Activated CD4-positive, alpha-beta T cell treated with anti-CD3 and anti-CD28 coated beads, Interleukin-2, amount 10 ng/mL, durations not matched to agents 7 days and 5 days (primary cell): ENCODE results near the gene ARHGAP6. TPM values are rescaled to one million over a fixed set of nuclear protein-coding genes. Genes with fewer than 3 reads are reported as not detected.

Experiments
- CTCF ChIA-PET: fragments of 350-600 bp; sonication (Branson Sonifier 250); formaldehyde crosslinking; loops from one replicate; lab custom pipeline; 2021; ENCODE audit warnings: antibody characterized with exemption; lab: Charles Lee
- POLR2A ChIA-PET: fragments of 350-600 bp; sonication (Branson Sonifier 250); formaldehyde crosslinking; loops from one replicate; lab custom pipeline; 2021; ENCODE audit warnings: antibody characterized with exemption; lab: Charles Lee
- DNase-seq: peaks from one replicate; pipeline ENCODE4 v3.0.0-alpha.2; 2020
- H3K27ac Mint-ChIP-seq: one replicate; pipeline ENCODE4 v1.8.0; 2021; ENCODE audit warnings: mild to moderate bottlenecking, moderate library complexity, mixed read lengths
- H3K27me3 Mint-ChIP-seq: one replicate; pipeline ENCODE4 v1.8.0; 2021; ENCODE audit warnings: mixed read lengths
- H3K36me3 Mint-ChIP-seq: one replicate; pipeline ENCODE4 v1.8.0; 2021; ENCODE audit warnings: low read depth, mixed read lengths
- H3K4me1 Mint-ChIP-seq: one replicate; pipeline ENCODE4 v1.8.0; 2021; ENCODE audit warnings: mixed read lengths
- H3K4me3 Mint-ChIP-seq: one replicate; pipeline ENCODE4 v1.8.0; 2021; ENCODE audit warnings: mild to moderate bottlenecking, moderate library complexity, mixed read lengths
- H3K9me3 Mint-ChIP-seq: one replicate; pipeline ENCODE4 v1.8.0; 2021; ENCODE audit warnings: mixed read lengths
- total RNA-seq, 2 experiments: library from RNA; stranded (reverse); gene quantifications; one replicate each; pipeline ENCODE4 v1.2.3, GENCODE V29; 2021

The ARHGAP6 gene
- total RNA-seq, 2 experiments from 2014 or later = not detected

DNA sequence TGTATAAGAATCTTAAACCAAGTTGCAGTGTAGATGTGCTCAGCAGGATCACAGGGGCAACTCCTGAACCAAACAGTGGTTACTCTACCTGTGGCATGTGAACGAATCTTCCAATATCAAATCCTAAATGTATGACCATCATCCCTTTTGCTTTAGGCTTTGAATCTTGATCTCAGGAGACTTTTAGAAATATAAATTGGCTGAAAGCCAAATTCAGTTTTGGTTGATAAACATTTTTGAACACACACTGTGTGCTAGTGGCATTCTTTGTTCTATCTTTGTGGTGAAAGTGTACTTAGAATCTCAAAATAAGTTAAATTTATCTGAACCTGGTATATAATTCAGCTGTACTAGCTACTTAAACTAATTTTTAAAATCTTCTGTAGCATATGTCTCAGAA lies 4.6 kb upstream of the ARHGAP6 start:
- H3K4me3 Mint-ChIP-seq = no peak overlapping the region
- H3K27me3 Mint-ChIP-seq = peaks cover 41% of the 10 kb centered on the region
- no peaks in the 10 kb centered on the region for H3K36me3 Mint-ChIP-seq
- DNase-seq = no peak
- H3K9me3 Mint-ChIP-seq = no peaks in the 10 kb centered on the region
- H3K27ac Mint-ChIP-seq = no peak overlapping the region
- ChIA-PET CTCF (no interaction called here), POLR2A (no interaction called here)
- H3K4me1 Mint-ChIP-seq = no peaks in the 10 kb centered on the region

GRCh38 chrX:11666952-11667685 lies 1.4 kb upstream of the ARHGAP6 start:
- H3K4me1 Mint-ChIP-seq = no peaks in the 10 kb centered on the region
- CTCF ChIA-PET = no interaction called here
- no peak overlapping the region for H3K27ac Mint-ChIP-seq
- no peaks in the 10 kb centered on the region for H3K36me3 Mint-ChIP-seq
- POLR2A ChIA-PET = no interaction called here
- no peaks in the 10 kb centered on the region for H3K9me3 Mint-ChIP-seq
- no peak for DNase-seq
- no peak overlapping the region for H3K4me3 Mint-ChIP-seq
- peaks cover 62% of the 10 kb centered on the region for H3K27me3 Mint-ChIP-seq

DNA sequence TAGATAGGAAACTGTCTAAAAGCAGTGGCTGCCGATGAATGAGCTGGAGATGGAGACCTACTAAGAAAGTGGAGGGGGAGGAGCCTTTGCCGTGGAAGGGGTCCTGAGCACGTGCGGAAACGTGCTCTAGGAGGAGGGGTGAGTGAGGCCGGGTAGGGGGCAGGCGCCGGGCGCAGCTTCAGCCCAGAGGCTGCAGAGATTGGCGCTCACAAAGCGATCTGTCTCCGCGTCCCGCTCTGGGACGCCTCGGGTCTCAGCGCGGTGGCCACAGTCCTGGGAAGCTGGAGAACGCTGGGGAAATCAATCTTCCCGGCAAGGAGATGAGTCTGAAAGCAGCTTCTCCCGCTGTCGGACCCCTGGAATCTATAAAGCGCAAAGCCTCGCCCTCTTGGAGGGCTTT lies 444 bp upstream of the ARHGAP6 start:
- CTCF ChIA-PET = no interaction called here
- no peaks in the 10 kb centered on the region for H3K9me3 Mint-ChIP-seq
- no peak overlapping the region for H3K27ac Mint-ChIP-seq
- DNase-seq = no peak
- no peak overlapping the region for H3K4me3 Mint-ChIP-seq
- H3K27me3 Mint-ChIP-seq = peaks cover 63% of the 10 kb centered on the region
- H3K36me3 Mint-ChIP-seq = no peaks in the 10 kb centered on the region
- no peaks in the 10 kb centered on the region for H3K4me1 Mint-ChIP-seq
- POLR2A ChIA-PET = no interaction called here

DNA sequence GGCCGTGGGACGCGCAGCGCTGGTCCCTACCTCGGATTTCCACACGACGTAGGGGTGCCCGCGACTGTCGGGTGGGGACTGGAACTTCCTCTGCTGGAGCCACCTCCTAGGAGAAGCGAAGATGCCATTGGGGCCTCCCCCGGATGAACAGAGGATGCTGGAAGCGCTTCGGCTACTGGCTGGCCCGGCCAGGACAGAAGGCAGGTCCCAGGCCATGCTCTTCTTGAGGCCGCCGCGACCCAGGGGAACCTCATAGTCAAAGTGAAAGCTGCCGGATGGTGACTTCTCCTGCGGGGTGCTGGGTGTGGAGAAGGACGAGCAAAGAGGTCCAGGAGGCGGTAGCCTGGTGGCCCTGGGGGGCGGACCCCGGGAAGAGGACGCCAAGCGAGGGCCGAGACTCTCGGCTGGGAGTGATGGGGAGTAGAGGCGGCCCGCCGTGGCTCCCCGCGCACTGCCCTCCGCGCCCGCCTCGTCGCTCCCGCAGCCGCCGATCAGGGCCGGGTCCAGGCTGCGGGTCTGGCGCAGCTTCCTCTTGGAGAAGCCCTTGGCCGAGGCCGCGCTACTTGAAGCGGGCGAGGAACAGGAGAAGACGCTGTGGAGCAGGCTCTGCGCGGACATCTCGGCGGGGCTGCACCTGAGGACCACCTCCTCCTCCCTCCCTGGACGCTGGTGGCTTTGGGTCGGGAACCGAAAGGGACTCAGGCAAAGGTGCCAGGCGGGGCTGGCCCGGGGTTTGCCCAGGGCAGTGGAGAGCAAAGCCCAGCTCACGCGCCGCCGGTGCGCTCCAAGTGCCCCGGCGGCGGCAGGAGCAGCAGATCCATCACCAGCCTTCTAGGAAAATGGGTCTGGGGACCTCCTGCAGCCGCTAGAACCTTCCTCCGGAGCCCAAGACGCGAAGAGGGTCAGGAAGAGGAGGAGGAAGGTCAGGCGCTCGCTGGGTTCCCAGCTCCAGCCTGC lies 1.2 kb downstream of the ARHGAP6 start:
- no peaks in the 10 kb centered on the region for H3K36me3 Mint-ChIP-seq
- no peaks in the 10 kb centered on the region for H3K4me1 Mint-ChIP-seq
- DNase-seq = no peak
- POLR2A ChIA-PET = no interaction called here
- H3K27me3 Mint-ChIP-seq = peaks cover 59% of the 10 kb centered on the region
- no peak overlapping the region for H3K27ac Mint-ChIP-seq
- H3K4me3 Mint-ChIP-seq = no peak overlapping the region
- no peaks in the 10 kb centered on the region for H3K9me3 Mint-ChIP-seq
- CTCF ChIA-PET = no interaction called here

- H3K27ac Mint-ChIP-seq = no peak overlapping the region
- H3K4me1 Mint-ChIP-seq = no peaks in the 10 kb centered on the region
- no peaks in the 10 kb centered on the region for H3K36me3 Mint-ChIP-seq
- no peaks in the 10 kb centered on the region for H3K9me3 Mint-ChIP-seq
- no peak for DNase-seq
- ChIA-PET CTCF (no interaction called here), POLR2A (no interaction called here)
- H3K4me3 Mint-ChIP-seq = no peak overlapping the region
- peaks cover 57% of the 10 kb centered on the region for H3K27me3 Mint-ChIP-seq
Measured at GRCh38 chrX:11663875-11664210, 1.9 kb downstream of the ARHGAP6 start.

DNA sequence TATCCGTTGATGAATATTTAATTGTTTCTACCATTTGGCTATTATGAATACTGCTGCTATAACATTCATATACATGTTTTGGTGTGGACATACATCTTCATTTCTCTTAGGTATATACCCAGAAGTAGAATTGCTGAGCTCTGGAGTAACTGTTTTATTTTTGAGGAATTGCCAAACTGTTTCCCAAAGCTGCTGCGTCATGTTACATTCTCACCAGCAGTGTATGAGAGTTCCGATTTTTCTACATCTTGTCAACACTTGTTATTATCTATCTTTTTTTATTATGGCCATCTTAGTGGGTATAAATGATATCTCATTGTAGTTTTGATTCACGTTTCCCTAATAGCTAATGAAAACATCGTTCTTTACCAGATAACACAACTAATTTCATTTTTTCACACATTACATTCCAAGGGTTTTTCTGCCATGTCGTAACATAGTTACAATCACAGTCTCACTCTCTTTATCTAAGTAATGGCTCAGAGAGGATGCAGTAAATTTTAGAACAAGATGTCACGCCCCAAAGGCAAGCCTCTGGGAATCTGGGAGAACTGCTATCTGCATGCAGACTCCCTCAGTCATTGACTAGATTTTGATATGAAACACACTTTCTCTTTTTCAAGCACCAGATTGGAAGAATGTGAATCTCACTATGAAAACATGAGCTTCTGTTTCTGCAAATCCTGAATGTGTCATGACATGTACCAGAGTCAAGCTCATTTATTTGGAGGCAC lies 10.3 kb downstream of the ARHGAP6 start:
- Mint-ChIP-seq H3K27ac (no peak overlapping the region), H3K4me3 (no peak overlapping the region), H3K4me1 (no peaks in the 10 kb centered on the region), H3K36me3 (no peaks in the 10 kb centered on the region), H3K9me3 (no peaks in the 10 kb centered on the region), H3K27me3 (peaks cover 14% of the 10 kb centered on the region)
- ChIA-PET CTCF (no interaction called here), POLR2A (no interaction called here)
- DNase-seq = no peak

GRCh38 chrX:11648705-11649519 lies 16.8 kb downstream of the ARHGAP6 start:
- Mint-ChIP-seq H3K4me1 (no peaks in the 10 kb centered on the region), H3K36me3 (no peaks in the 10 kb centered on the region), H3K4me3 (no peak overlapping the region), H3K27ac (no peak overlapping the region), H3K9me3 (no peaks in the 10 kb centered on the region), H3K27me3 (peaks cover 21% of the 10 kb centered on the region)
- ChIA-PET CTCF (no interaction called here), POLR2A (no interaction called here)
- DNase-seq = no peak

DNA sequence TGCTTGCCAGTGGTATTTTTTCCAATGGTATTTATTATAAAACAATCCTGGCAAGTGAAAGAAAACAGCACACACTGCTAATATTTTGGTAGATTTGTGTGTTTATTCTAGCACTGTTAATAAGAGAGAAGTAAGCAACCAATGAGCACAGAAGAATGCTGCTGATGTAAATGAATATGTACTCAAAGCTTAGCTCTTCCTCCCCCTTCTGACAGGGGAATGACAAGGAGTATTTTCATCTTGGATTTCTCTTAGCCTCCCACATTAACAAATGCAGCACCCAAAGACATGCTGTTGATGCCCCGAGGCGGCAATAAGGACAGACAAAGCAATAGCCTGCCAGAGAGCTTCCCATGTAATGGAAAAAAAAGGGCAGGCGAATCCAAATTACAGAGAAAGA lies 18.6 kb downstream of the ARHGAP6 start:
- no peaks in the 10 kb centered on the region for H3K9me3 Mint-ChIP-seq
- H3K4me1 Mint-ChIP-seq = no peaks in the 10 kb centered on the region
- DNase-seq = no peak
- no peak overlapping the region for H3K4me3 Mint-ChIP-seq
- H3K36me3 Mint-ChIP-seq = no peaks in the 10 kb centered on the region
- POLR2A ChIA-PET = no interaction called here
- peaks cover 21% of the 10 kb centered on the region for H3K27me3 Mint-ChIP-seq
- H3K27ac Mint-ChIP-seq = no peak overlapping the region
- CTCF ChIA-PET = no interaction called here

DNA sequence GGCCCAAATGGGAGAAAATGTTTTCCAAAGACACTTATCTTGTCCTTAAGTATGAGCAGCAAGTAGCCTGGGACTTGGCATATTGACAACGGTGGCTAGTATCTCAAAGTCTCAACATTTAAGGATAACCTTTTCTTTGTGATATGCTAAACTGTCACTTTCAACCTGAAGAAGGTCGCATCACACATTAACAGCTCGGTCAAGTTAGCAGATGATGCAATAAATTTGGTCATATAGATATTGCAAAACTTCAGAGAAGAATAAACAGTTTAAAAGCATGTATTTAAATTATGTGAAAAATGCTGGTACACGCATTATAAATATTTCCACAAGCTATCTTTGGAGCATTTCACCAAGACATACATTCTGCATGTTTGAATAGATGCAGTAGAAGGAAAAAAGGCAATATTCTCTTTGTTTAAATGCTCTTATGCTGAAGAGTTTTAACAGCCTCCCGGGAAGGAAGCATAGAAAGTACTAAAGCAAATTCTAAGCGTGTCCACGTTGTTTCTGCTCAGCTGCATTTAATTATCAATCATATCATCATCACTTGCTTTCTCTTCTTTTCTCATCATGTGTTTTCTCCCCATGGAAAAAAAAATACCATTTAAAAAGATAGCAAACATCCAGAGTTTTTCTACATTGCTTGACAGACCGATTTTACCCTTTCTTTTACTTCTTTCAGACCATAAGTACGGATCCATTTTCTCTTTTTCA lies 24.2 kb downstream of the ARHGAP6 start:
- DNase-seq = no peak
- Mint-ChIP-seq H3K27ac (no peak overlapping the region), H3K27me3 (peaks cover 13% of the 10 kb centered on the region), H3K9me3 (no peaks in the 10 kb centered on the region), H3K36me3 (no peaks in the 10 kb centered on the region), H3K4me1 (no peaks in the 10 kb centered on the region), H3K4me3 (no peak overlapping the region)
- ChIA-PET CTCF (interaction anchor here (0.6 kb wide), 1 partner anchor 18 kb away, joined by 3 read pairs; no protein-coding TSS in a partner anchor), POLR2A (no interaction called here)

DNA sequence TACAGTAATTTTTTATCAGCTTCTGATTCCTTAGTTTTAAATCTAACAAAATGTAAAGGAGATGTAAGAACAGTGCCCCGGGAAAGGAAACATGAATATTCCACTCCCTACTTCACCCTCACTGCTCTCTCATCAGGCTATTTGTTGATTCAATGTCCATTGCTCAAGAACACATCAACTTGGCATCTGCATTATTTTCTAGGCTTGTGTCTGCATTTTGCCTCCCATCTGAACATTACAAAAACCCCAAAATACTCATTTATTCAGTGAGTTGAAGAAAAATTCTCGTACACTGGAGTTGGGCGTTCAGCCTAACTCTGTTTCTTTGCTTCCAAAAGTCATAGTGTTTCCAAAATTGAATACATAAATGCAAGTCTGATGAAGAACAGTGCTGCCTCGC lies 25.6 kb downstream of the ARHGAP6 start:
- H3K27ac Mint-ChIP-seq = no peak overlapping the region
- ChIA-PET CTCF (no interaction called here), POLR2A (no interaction called here)
- peaks cover 9% of the 10 kb centered on the region for H3K27me3 Mint-ChIP-seq
- H3K36me3 Mint-ChIP-seq = no peaks in the 10 kb centered on the region
- no peaks in the 10 kb centered on the region for H3K9me3 Mint-ChIP-seq
- no peak overlapping the region for H3K4me3 Mint-ChIP-seq
- no peak for DNase-seq
- no peaks in the 10 kb centered on the region for H3K4me1 Mint-ChIP-seq

DNA sequence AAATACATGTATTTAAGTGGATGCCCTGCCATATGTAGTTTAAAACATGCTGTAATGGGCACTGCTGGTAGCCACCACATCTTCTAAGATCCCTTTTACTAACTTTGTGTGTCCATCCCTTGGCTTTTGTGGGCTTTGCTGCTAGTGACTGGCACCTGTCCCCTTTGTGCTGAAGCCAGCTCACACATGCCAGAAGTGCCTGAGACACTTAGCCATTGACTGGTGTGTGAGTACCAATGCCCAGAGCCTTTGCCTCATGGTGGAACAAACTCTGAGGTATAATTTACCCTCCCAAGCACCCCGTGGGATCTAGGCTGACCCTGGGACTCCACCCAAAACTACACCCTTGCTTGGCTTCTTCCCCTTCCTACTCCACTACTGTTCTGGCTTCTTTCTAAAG lies 33.0 kb downstream of the ARHGAP6 start:
- no peak for DNase-seq
- Mint-ChIP-seq H3K27me3 (peaks cover 13% of the 10 kb centered on the region), H3K27ac (no peak overlapping the region), H3K4me3 (no peak overlapping the region), H3K9me3 (no peaks in the 10 kb centered on the region), H3K4me1 (no peaks in the 10 kb centered on the region), H3K36me3 (no peaks in the 10 kb centered on the region)
- POLR2A ChIA-PET = no interaction called here
- CTCF ChIA-PET = no interaction called here

DNA sequence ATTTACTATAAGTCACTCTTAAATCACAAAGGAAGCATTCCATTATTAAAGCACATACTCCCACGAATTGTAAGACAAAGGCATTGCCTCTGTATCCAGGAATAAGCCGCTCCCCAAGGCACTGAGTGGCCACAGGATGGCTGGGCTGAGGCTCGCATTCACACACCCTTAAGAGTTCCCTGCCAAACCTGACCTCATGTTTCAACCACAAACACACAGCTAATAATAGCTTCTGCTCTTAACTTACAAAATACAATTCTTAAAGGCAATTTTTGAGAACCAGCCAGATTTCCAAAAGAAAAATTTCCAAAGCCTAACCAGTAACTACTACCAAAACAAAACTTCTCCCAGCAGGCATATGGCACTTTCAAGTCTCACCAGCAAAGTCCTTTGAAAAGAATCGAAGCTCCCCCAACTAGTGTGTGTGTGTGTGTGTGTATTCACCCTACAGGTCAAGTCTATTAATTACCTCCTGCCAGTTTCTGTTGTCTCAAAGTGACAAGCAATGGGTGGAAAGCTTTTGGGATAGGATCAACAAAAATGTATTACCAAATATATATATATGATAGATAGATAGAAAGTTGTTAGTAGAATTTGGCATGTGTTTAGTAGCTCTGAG lies 36.0 kb downstream of the ARHGAP6 start:
- H3K4me3 Mint-ChIP-seq = no peak overlapping the region

More for the DNA sequence above, 36.0 kb downstream of the ARHGAP6 start:
- no peaks in the 10 kb centered on the region for H3K9me3 Mint-ChIP-seq
- ChIA-PET POLR2A (no interaction called here), CTCF (no interaction called here)
- H3K36me3 Mint-ChIP-seq = no peaks in the 10 kb centered on the region
- no peak for DNase-seq
- no peak overlapping the region for H3K27ac Mint-ChIP-seq
- H3K27me3 Mint-ChIP-seq = peaks cover 13% of the 10 kb centered on the region
- H3K4me1 Mint-ChIP-seq = no peaks in the 10 kb centered on the region
